ENCODE data around the gene BLCAP. TPM values are rescaled to one million over a fixed set of nuclear protein-coding genes. Genes with fewer than 3 reads are reported as not detected.

Gene BLCAP
- total RNA-seq, 2 donors from 2014 or later: 24.1 to 44.8 TPM

DNA sequence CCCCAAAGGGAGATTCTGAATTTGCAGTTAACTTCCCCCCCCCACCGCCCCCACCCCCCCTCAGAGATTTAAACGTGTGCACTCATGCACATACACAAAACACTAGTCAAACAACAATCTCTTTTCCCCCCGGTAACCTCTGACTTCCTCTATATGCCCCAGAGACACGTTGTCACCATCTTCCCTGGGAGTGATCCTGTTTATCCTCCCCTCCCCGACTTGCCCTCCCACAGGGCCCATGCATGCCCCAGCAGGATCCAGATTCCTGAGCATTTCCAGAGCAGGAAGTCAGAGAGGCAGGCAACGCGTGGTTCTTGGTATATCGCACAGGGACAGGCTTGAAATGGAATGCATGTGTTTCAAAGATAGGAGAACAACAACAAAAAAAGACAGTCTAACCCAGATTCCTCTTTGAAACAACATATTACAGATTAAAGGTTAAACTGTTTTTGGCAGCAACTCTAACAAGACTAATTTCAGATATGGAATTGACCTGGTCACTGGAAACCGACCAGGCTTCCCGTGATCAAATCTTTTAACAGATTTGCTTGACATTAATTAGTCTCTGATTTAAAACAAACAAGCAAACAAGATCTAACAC is 1.3 kb downstream of the BLCAP start:
- Histone ChIP-seq H3K9me3 (no peaks in the 10 kb centered on the region), H3K36me3 (replicated peaks in 1 of 2; ENCODE audit: insufficient read depth in 1 of 2, low read depth in 2 of 2) (no peaks in the 10 kb centered on the region), H3K4me1 (peaks cover 41% of the 10 kb centered on the region), H3K4me3 (peak overlapping the region in 1 of 2 donors; percentile 88), H3K27ac (peak overlapping the region; percentile 96 to 100 (median 98)), H3K27me3 (no peaks in the 10 kb centered on the region)
- WGBS, 2 donors: 1 to 6% methylated on average over 10 of the region's 10 CpGs
- intact Hi-C loops (cut with DNase I): loop anchor here (10.0 kb wide), 1 partner anchor 132 kb away; no protein-coding TSS in a partner anchor
- TF ChIP-seq POLR2A (IDR thresholded peaks at IDR 0.05): peak in 2 of 3 donors; percentile 46 to 53
- TF ChIP-seq, protein P1, sequence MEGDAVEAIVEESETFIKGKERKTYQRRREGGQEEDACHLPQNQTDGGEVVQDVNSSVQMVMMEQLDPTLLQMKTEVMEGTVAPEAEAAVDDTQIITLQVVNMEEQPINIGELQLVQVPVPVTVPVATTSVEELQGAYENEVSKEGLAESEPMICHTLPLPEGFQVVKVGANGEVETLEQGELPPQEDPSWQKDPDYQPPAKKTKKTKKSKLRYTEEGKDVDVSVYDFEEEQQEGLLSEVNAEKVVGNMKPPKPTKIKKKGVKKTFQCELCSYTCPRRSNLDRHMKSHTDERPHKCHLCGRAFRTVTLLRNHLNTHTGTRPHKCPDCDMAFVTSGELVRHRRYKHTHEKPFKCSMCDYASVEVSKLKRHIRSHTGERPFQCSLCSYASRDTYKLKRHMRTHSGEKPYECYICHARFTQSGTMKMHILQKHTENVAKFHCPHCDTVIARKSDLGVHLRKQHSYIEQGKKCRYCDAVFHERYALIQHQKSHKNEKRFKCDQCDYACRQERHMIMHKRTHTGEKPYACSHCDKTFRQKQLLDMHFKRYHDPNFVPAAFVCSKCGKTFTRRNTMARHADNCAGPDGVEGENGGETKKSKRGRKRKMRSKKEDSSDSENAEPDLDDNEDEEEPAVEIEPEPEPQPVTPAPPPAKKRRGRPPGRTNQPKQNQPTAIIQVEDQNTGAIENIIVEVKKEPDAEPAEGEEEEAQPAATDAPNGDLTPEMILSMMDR (IDR thresholded peaks at IDR 0.05): no peak
- DNase-seq (peak in 3 of 4 donors; percentile 28 to 51 (median 39)), ATAC-seq (peak; percentile 19)

DNA sequence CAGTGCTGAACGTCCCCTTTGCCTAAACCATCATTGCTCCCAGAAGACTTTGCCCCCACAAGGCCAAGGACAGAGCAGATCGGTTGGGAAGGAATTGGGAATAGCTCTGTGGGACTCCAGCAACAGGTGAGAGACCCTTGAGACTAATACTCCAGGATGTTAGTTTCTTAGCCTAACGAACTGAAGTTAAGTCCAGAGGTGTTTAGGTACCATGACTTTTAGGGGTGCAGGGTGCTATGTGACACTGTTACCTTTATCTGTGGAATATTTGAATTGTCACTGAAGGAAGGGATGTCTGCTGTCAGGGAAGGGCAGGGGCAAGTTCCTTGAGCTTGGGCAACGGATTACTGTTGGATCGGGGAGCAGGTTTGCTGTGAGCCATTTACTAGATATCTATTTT is 1.9 kb downstream of the BLCAP start:
- Histone ChIP-seq H3K4me1 (peaks cover 41% of the 10 kb centered on the region), H3K9me3 (no peaks in the 10 kb centered on the region), H3K27ac (peak overlapping the region in 2 of 4 donors; percentile 96 to 98), H3K36me3 (replicated peaks in 1 of 2; ENCODE audit: insufficient read depth in 1 of 2, low read depth in 2 of 2) (no peaks in the 10 kb centered on the region), H3K27me3 (no peaks in the 10 kb centered on the region), H3K4me3 (no peak overlapping the region)
- no peak for ATAC-seq
- no peak for DNase-seq
- intact Hi-C loops (cut with DNase I): loop anchor here (10.0 kb wide), 1 partner anchor 131 kb away; no protein-coding TSS in a partner anchor
- TF ChIP-seq, protein P1 (IDR thresholded peaks at IDR 0.05): no peak
- no peak for TF ChIP-seq POLR2A (IDR thresholded peaks at IDR 0.05)
- 61 to 62% methylated on average over 5 of the region's 5 CpGs for WGBS, 2 donors

- Histone ChIP-seq H3K9me3 (no peaks in the 10 kb centered on the region), H3K36me3 (replicated peaks in 1 of 2; ENCODE audit: insufficient read depth in 1 of 2, low read depth in 2 of 2) (no peaks in the 10 kb centered on the region), H3K4me1 (peaks cover 41% of the 10 kb centered on the region), H3K27me3 (no peaks in the 10 kb centered on the region), H3K4me3 (no peak overlapping the region), H3K27ac (peak overlapping the region in 1 of 4 donors; percentile 96)
- no peak for DNase-seq
- 73 to 75% methylated on average over 6 of the region's 6 CpGs for WGBS, 2 donors
- TF ChIP-seq, protein P1 (IDR thresholded peaks at IDR 0.05): no peak
- TF ChIP-seq POLR2A (IDR thresholded peaks at IDR 0.05): no peak
- intact Hi-C loops (cut with DNase I): loop anchor here (10.0 kb wide), 1 partner anchor 130 kb away; no protein-coding TSS in a partner anchor
- no peak for ATAC-seq
Observed at GRCh38 chr20:37524859-37525708, 2.6 kb downstream of the BLCAP start.

DNA sequence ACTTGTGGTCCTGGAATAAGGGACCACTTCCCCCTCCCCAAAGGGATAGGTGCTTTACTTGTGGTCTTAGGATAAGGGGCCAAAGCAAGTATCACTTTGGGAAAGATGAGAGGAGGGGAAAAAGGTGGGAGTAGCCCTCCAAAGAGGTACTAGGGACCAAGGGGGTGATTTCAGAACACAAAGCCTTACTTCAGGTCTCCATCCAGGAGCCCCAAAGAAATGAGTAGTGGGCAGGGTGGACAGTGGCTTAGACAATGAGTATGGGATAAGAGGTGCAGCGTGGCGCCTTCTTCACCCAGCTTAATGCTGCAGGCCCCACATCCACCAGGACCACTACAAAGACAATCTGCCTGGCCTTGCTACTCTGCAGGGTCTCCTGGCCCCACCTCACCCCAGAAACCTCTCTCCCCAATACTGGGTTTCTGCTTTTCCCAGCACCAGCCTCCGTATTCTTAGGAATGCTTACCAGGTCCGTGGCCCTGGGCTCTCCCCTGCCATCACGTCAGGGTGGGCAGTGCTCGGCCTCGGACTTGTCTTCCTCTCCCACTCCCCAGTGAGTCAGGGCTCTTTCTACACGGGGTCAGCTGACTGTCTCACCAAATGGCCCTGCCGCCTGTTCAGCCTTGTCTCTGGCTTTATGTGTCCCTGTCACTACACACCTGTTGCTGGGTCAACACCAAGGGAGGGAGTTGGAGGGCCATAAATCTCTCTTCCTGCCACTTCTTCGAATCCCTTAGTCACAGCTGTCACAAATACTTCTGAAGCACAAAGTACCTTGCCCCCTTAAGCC is 3.6 kb downstream of the BLCAP start:
- DNase-seq: no peak
- intact Hi-C loops (cut with DNase I): loop anchor here (10.0 kb wide), 1 partner anchor 129 kb away; no protein-coding TSS in a partner anchor
- WGBS, 2 donors: 64 to 73% methylated on average over 8 to 10 of the region's 10 CpGs
- no peaks in the 10 kb centered on the region for H3K36me3 ChIP-seq (replicated peaks in 1 of 2; ENCODE audit: insufficient read depth in 1 of 2, low read depth in 2 of 2)
- ATAC-seq: no peak
- no peaks in the 10 kb centered on the region for H3K27me3 ChIP-seq
- H3K27ac ChIP-seq: no peak overlapping the region
- H3K4me3 ChIP-seq: no peak overlapping the region
- H3K4me1 ChIP-seq: peaks cover 41% of the 10 kb centered on the region
- H3K9me3 ChIP-seq: no peaks in the 10 kb centered on the region
- no peak for TF ChIP-seq POLR2A (IDR thresholded peaks at IDR 0.05)
